ENCODE data around the gene SLC7A7. TPM values are rescaled to one million over a fixed set of nuclear protein-coding genes. Genes with fewer than 3 reads are reported as not detected.
"Not testable (repeated sequence)": the region's sequence is repeated elsewhere in the genome, so short reads cannot be mapped to it uniquely, and the experiment has no call there.

SLC7A7 gene
- total RNA-seq, 1 donor from 2014 or later = 0.79 TPM

- TF ChIP-seq, protein P1, sequence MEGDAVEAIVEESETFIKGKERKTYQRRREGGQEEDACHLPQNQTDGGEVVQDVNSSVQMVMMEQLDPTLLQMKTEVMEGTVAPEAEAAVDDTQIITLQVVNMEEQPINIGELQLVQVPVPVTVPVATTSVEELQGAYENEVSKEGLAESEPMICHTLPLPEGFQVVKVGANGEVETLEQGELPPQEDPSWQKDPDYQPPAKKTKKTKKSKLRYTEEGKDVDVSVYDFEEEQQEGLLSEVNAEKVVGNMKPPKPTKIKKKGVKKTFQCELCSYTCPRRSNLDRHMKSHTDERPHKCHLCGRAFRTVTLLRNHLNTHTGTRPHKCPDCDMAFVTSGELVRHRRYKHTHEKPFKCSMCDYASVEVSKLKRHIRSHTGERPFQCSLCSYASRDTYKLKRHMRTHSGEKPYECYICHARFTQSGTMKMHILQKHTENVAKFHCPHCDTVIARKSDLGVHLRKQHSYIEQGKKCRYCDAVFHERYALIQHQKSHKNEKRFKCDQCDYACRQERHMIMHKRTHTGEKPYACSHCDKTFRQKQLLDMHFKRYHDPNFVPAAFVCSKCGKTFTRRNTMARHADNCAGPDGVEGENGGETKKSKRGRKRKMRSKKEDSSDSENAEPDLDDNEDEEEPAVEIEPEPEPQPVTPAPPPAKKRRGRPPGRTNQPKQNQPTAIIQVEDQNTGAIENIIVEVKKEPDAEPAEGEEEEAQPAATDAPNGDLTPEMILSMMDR (IDR thresholded peaks at IDR 0.05; ENCODE audit: insufficient read depth, low read length, severe bottlenecking) = no peak
- Histone ChIP-seq H3K27me3 (ENCODE audit: control insufficient read depth, insufficient read depth, low read length) (no peaks in the 10 kb centered on the region), H3K4me3 (ENCODE audit: low read depth, low read length) (no peak overlapping the region), H3K36me3 (ENCODE audit: control insufficient read depth, insufficient read depth, low read length) (no peaks in the 10 kb centered on the region)
- no peak for DNase-seq (ENCODE audit: low read depth)
- no peak for FAIRE-seq
Observed at GRCh38 chr14:22797017-22797917, 18.0 kb downstream of the SLC7A7 start.

DNA sequence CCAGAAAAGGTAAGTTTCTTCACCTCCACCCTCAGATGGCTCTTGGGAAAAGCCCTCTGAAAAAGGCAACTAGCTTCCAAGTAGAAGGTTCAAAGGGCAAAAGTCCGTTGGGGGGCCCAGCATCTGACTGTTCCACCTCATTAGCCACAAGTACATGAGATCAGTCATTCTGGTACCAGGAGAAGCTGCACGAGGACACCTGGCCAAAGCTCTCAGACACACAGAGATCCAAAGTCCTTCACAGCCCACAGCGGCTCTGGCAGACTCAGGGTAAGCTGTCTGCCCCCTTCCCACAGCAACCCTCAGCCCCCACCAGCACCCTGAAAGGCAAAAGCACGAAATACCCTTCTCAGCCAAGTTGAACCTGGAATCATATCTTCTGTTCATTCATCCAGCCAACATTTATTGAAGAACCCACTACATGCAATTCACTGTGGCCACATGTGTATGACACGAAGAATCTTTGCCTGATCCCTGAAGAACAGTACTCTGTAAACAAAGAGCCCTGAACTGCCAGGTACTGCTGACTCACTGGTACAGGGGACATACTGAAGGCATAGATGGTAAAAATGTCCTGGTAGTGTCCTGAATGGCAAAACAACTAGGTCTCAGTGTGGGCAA, 19.0 kb downstream of the SLC7A7 start:
- no peak for FAIRE-seq
- Histone ChIP-seq H3K4me3 (ENCODE audit: low read depth, low read length) (no peak overlapping the region), H3K27me3 (ENCODE audit: control insufficient read depth, insufficient read depth, low read length) (no peaks in the 10 kb centered on the region), H3K36me3 (ENCODE audit: control insufficient read depth, insufficient read depth, low read length) (no peaks in the 10 kb centered on the region)
- DNase-seq (ENCODE audit: low read depth) = peak; percentile 28
- TF ChIP-seq, protein P1 (IDR thresholded peaks at IDR 0.05; ENCODE audit: insufficient read depth, low read length, severe bottlenecking) = no peak

DNA sequence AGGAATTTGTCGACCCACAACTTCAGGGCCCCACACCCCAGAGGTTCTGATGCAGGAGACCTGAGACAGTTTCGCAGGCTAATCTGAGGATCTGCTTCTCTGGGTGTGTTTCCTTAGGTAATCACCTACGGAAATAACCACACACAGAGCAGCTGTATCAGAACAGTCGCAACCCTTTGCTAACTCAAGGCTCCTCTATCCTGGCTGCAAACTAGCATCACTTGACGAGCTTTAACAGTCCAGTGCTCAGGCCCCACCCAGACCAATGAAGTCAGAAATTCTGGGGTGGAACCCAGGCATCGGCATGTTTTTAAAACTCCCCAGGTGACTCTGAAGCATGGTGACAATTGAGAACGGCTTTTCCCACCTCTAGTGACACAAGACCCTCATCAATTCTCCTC, 20.7 kb downstream of the SLC7A7 start:
- Histone ChIP-seq H3K4me3 (ENCODE audit: low read depth, low read length) (no peak overlapping the region), H3K36me3 (ENCODE audit: control insufficient read depth, insufficient read depth, low read length) (no peaks in the 10 kb centered on the region), H3K27me3 (ENCODE audit: control insufficient read depth, insufficient read depth, low read length) (no peaks in the 10 kb centered on the region)
- TF ChIP-seq, protein P1 (IDR thresholded peaks at IDR 0.05; ENCODE audit: insufficient read depth, low read length, severe bottlenecking) = no peak
- no peak for DNase-seq (ENCODE audit: low read depth)
- no peak for FAIRE-seq

GRCh38 chr14:22793976-22794375, 21.3 kb downstream of the SLC7A7 start:
- Histone ChIP-seq H3K36me3 (ENCODE audit: control insufficient read depth, insufficient read depth, low read length) (no peaks in the 10 kb centered on the region), H3K27me3 (ENCODE audit: control insufficient read depth, insufficient read depth, low read length) (no peaks in the 10 kb centered on the region), H3K4me3 (ENCODE audit: low read depth, low read length) (no peak overlapping the region)
- FAIRE-seq = no peak
- no peak for DNase-seq (ENCODE audit: low read depth)
- TF ChIP-seq, protein P1 (IDR thresholded peaks at IDR 0.05; ENCODE audit: insufficient read depth, low read length, severe bottlenecking) = no peak

- not testable (repeated sequence) for H3K4me3 ChIP-seq (ENCODE audit: low read depth, low read length); FAIRE-seq; H3K27me3 ChIP-seq (ENCODE audit: control insufficient read depth, insufficient read depth, low read length); H3K36me3 ChIP-seq (ENCODE audit: control insufficient read depth, insufficient read depth, low read length); DNase-seq (ENCODE audit: low read depth)
Observed at GRCh38 chr14:22793550-22793949, 21.7 kb downstream of the SLC7A7 start.

DNA sequence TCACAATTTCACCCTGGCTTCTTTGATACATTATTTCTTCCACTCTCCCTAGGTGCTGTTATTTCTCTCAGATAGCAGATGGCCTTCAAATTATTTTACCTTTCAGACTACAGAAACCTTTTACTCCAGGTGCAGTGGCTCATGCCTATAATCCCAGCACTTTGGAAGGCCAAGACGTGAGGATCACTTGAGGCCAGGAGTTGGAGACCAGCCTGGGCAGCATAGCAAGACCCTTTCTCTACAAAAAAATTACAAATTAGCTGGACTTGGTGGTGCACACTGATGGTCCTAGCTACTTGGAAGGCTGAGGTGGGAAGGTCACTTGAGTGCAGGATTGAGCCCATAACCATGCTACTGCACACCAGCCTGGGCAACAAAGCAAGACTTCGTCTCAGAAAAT, 23.1 kb downstream of the SLC7A7 start:
- no peaks in the 10 kb centered on the region for H3K36me3 ChIP-seq (ENCODE audit: control insufficient read depth, insufficient read depth, low read length)
- DNase-seq (ENCODE audit: low read depth) (no peak), FAIRE-seq (no peak)
- TF ChIP-seq, protein P1 (IDR thresholded peaks at IDR 0.05; ENCODE audit: insufficient read depth, low read length, severe bottlenecking) = no peak
- H3K27me3 ChIP-seq (ENCODE audit: control insufficient read depth, insufficient read depth, low read length) = no peaks in the 10 kb centered on the region
- no peak overlapping the region for H3K4me3 ChIP-seq (ENCODE audit: low read depth, low read length)

All from bronchial epithelial cell (primary cell).